ENCODE measurements around the gene MADD.

GRCh38 chr11:47243454-47243853 lies 26.5 kb upstream of the MADD start:
- TF ChIP-seq, protein P1, sequence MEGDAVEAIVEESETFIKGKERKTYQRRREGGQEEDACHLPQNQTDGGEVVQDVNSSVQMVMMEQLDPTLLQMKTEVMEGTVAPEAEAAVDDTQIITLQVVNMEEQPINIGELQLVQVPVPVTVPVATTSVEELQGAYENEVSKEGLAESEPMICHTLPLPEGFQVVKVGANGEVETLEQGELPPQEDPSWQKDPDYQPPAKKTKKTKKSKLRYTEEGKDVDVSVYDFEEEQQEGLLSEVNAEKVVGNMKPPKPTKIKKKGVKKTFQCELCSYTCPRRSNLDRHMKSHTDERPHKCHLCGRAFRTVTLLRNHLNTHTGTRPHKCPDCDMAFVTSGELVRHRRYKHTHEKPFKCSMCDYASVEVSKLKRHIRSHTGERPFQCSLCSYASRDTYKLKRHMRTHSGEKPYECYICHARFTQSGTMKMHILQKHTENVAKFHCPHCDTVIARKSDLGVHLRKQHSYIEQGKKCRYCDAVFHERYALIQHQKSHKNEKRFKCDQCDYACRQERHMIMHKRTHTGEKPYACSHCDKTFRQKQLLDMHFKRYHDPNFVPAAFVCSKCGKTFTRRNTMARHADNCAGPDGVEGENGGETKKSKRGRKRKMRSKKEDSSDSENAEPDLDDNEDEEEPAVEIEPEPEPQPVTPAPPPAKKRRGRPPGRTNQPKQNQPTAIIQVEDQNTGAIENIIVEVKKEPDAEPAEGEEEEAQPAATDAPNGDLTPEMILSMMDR (conservative IDR thresholded peaks at IDR 0.05; ENCODE audit: low read depth, low read length), result no peak
- TF ChIP-seq EZH2 (IDR thresholded peaks at IDR 0.05; ENCODE audit: borderline replicate concordance, low read depth, low read length, poor library complexity, severe bottlenecking), result no peak

All from A673 (cell line).